ENCODE measurements around the gene NMNAT2.

The NMNAT2 gene

DNA sequence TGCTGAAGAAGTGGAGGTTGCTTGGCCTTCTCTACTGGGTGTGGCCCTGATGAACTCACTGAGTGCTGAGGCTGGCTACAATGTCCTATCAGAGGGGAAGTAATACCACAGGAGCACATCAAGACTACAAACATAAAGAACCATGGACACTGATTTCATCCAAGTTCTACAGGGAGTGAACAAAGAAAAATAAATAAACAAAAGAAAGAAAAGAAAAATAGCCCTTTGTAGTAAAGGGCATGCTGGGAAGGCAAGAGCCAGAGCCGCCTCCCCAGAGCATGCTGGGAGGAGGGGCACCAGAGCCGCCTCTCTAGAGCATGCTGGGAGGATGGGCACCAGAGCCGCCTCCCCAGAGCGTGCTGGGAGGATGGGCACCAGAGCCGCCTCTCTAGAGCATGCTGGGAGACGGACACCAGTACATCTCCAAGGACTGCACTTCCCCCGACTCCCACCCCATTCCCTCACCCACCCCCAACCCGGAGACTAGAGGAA is 166.2 kb downstream of the NMNAT2 start:
- WGBS: 95% methylated on average over 6 of the region's 8 CpGs
- Histone ChIP-seq H3K9ac (ENCODE audit: low read depth, low read length) (no peak overlapping the region), H3K36me3 (ENCODE audit: insufficient read depth, low read length) (no peaks in the 10 kb centered on the region), H3K27me3 (ENCODE audit: insufficient read depth, low read length) (no peaks in the 10 kb centered on the region), H3K4me1 (ENCODE audit: insufficient read depth, low read length) (peaks cover 5% of the 10 kb centered on the region; the same call in 1 of the 2 replicates), H3K9me3 (ENCODE audit: insufficient read depth, low read depth, low read length) (peaks cover 9% of the 10 kb centered on the region), H3K4me3 (ENCODE audit: low read length) (no peak overlapping the region), H3K27ac (ENCODE audit: low read depth, low read length) (no peak overlapping the region)

DNA sequence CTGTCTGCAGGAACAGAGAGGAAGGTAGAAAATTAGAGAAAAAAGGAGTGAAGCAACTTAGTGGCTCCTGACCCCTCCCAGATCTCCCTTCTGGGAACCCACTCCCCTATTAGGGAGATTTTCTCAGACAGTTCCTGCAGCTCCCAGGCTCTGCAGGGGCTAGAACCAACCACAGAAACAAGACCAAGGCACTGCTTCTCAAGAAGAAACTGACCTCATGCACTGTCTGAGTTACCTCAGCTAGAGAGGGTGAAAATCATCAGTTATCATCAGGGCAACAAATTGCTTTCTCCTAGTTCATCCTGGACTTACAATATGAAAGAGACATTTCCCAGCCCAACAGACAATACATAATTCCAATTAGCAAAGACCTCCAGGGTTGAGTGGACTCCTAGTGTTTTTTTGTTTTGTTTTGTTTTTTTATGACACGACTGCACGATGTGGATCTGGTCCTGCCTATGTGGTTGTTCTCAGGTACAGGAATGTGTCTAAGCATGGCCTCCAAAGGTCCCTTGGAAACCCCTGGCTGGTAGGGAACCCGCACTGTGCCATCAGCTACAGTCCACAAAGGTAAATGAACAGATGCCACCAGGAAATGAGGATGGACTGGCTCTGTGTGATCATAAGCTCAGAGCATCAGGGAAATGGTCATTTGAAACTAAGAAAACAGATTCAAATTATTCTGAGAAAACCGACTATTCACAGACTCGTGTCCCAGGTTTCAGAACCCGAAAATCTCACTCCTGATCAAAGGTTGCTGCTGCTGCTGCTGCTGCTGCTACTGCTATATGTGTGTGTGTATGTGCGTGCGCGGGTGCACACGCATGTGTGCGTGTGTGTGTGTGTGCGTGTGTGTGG is 166.8 kb downstream of the NMNAT2 start:
- peaks cover 5% of the 10 kb centered on the region; the same call in 1 of the 2 replicates for H3K4me1 ChIP-seq (ENCODE audit: insufficient read depth, low read length)
- H3K9me3 ChIP-seq (ENCODE audit: insufficient read depth, low read depth, low read length): peaks cover 9% of the 10 kb centered on the region
- H3K36me3 ChIP-seq (ENCODE audit: insufficient read depth, low read length): no peaks in the 10 kb centered on the region
- WGBS: 95% methylated on average over 12 of the region's 12 CpGs
- H3K27me3 ChIP-seq (ENCODE audit: insufficient read depth, low read length): no peaks in the 10 kb centered on the region
- no peak overlapping the region for H3K4me3 ChIP-seq (ENCODE audit: low read length)
- H3K27ac ChIP-seq (ENCODE audit: low read depth, low read length): no peak overlapping the region
- H3K9ac ChIP-seq (ENCODE audit: low read depth, low read length): no peak overlapping the region

DNA sequence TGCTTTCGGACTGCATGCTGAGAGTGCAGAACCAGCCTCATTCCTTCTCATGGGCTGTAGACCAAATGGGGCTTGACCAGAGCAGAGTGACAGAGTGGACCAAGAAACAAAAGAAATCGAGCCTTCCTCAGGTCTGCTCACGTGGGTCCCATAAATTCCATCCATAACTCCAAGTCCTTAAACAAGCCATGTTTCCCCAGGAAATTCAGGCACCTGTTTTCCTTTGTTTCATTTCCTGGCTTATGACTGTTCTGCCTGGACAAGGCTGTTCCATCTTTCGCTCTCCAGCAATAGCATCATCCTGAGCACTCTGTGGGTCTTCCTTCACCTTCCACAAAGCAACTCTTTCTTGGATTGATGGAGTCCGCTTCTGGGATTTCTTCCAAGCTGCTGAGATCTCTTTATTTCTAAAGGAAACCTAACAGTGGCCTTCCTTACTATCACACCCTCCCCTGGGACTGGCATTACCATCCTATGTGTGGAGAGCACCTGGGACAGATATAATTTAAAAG is 168.2 kb downstream of the NMNAT2 start:
- H3K4me1 ChIP-seq (ENCODE audit: insufficient read depth, low read length): peaks cover 5% of the 10 kb centered on the region; the same call in 1 of the 2 replicates
- no peaks in the 10 kb centered on the region for H3K27me3 ChIP-seq (ENCODE audit: insufficient read depth, low read length)
- no peaks in the 10 kb centered on the region for H3K36me3 ChIP-seq (ENCODE audit: insufficient read depth, low read length)
- no peak overlapping the region for H3K27ac ChIP-seq (ENCODE audit: low read depth, low read length)
- peaks cover 3% of the 10 kb centered on the region for H3K9me3 ChIP-seq (ENCODE audit: insufficient read depth, low read depth, low read length)
- WGBS: 90% methylated on average over 5 of the region's 5 CpGs
- no peak overlapping the region for H3K9ac ChIP-seq (ENCODE audit: low read depth, low read length)
- no peak overlapping the region for H3K4me3 ChIP-seq (ENCODE audit: low read length)

DNA sequence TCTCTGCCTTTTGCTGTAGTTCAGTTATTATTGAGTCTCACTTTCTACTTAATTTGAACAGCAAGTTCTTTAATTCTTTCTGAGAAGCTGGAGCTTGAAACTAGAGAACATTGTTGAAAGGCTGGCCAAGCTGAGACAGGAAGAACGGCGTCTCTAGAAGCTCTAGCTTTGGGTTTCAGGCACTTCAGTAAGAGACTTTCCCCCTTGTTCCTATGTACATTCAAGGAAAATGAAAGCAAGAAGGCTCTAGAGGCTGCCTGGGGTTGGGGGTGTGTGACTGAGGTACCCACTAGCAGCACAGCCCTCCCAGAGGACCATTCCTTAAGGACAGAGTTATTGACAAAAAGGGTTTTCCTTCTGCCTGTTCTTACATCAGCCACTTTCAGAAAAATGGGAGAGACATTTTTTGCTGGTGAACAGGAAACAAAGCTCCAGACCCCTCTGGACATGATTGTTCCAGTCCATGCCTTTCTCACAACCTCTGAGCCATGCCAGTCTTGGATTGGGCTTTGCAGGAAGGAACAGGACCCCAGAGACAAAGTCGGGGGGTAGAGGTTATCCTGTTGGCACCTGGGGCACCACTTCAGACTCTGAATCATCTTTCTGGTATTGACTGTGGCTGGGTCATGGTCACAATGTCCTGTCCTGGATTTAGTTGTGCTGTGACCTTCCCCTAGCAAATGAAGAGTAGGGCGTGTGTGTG is 169.0 kb downstream of the NMNAT2 start:
- Histone ChIP-seq H3K27me3 (ENCODE audit: insufficient read depth, low read length) (no peaks in the 10 kb centered on the region), H3K9me3 (ENCODE audit: insufficient read depth, low read depth, low read length) (no peaks in the 10 kb centered on the region), H3K27ac (ENCODE audit: low read depth, low read length) (no peak overlapping the region), H3K9ac (ENCODE audit: low read depth, low read length) (no peak overlapping the region), H3K4me1 (ENCODE audit: insufficient read depth, low read length) (peaks cover 5% of the 10 kb centered on the region; the same call in 1 of the 2 replicates), H3K4me3 (ENCODE audit: low read length) (no peak overlapping the region), H3K36me3 (ENCODE audit: insufficient read depth, low read length) (no peaks in the 10 kb centered on the region)
- WGBS: 97% methylated on average over 4 of the region's 4 CpGs

DNA sequence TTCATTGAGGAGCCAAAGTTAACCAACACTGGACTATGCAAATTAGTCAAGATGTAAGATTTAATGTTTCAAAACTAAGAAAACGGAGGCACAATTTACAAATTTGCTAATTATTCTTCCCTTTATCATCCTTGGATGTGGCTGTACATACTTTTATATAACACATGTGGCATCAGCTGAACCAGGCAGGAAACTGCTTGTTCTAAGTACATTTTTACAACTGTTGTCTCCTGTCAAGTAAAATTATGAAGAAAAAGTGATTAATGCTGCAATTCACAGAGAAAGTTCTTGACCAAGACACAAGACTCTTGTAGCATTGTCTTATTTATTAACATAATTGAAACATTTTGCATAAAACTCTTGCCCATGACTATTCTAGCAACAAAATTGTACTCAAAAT is 170.2 kb downstream of the NMNAT2 start:
- no peaks in the 10 kb centered on the region for H3K27me3 ChIP-seq (ENCODE audit: insufficient read depth, low read length)
- H3K4me1 ChIP-seq (ENCODE audit: insufficient read depth, low read length): peaks cover 5% of the 10 kb centered on the region; the same call in 1 of the 2 replicates
- no peaks in the 10 kb centered on the region for H3K9me3 ChIP-seq (ENCODE audit: insufficient read depth, low read depth, low read length)
- H3K4me3 ChIP-seq (ENCODE audit: low read length): no peak overlapping the region
- no peak overlapping the region for H3K9ac ChIP-seq (ENCODE audit: low read depth, low read length)
- no peak overlapping the region for H3K27ac ChIP-seq (ENCODE audit: low read depth, low read length)
- no peaks in the 10 kb centered on the region for H3K36me3 ChIP-seq (ENCODE audit: insufficient read depth, low read length)
- WGBS: 100% methylated on average over 1 of the region's 1 CpG

DNA sequence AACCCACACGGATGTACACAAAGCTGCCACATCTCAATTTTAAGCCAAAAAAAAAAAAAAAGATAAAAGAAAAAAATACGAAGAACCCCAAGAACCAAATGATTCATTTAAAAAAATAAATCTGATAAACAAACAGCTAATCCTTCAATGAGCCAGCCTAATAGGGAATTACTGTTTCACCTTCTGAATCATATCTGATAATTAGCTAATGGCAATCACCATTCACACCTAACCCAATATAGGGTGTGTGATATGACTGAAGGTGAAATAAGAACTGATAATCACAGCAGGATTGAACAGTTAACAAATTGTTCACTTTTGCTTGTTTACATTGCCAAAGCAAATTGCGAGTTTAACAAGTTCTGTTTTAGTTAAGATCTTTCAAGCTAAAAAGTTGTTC is 170.7 kb downstream of the NMNAT2 start:
- peaks cover 5% of the 10 kb centered on the region; the same call in 1 of the 2 replicates for H3K4me1 ChIP-seq (ENCODE audit: insufficient read depth, low read length)
- no peaks in the 10 kb centered on the region for H3K36me3 ChIP-seq (ENCODE audit: insufficient read depth, low read length)
- H3K9ac ChIP-seq (ENCODE audit: low read depth, low read length): no peak overlapping the region
- no peaks in the 10 kb centered on the region for H3K27me3 ChIP-seq (ENCODE audit: insufficient read depth, low read length)
- no peaks in the 10 kb centered on the region for H3K9me3 ChIP-seq (ENCODE audit: insufficient read depth, low read depth, low read length)
- H3K27ac ChIP-seq (ENCODE audit: low read depth, low read length): no peak overlapping the region
- 82% methylated on average over 2 of the region's 3 CpGs for WGBS
- H3K4me3 ChIP-seq (ENCODE audit: low read length): no peak overlapping the region

DNA sequence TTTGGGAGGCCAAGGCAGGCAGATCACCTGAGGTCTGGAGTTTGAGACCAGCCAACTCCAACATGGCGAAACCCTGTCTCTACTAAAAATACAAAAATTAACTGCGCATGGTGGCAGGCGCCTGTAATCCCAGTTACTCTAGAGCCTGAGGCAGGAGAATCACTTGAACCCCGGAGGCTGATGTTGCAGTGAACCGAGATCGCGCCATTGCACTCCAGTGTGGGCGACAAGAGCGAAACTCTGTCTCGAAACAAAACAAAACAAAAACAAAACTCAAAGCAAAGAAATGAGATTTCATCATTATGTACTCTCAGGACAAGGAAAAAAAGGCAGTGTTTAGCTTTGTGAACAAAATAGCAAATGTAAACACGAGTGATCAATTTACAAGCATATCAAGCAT is 171.1 kb downstream of the NMNAT2 start:
- Histone ChIP-seq H3K4me3 (ENCODE audit: low read length) (no peak overlapping the region), H3K9ac (ENCODE audit: low read depth, low read length) (no peak overlapping the region), H3K27ac (ENCODE audit: low read depth, low read length) (no peak overlapping the region), H3K9me3 (ENCODE audit: insufficient read depth, low read depth, low read length) (no peaks in the 10 kb centered on the region), H3K27me3 (ENCODE audit: insufficient read depth, low read length) (no peaks in the 10 kb centered on the region), H3K36me3 (ENCODE audit: insufficient read depth, low read length) (no peaks in the 10 kb centered on the region), H3K4me1 (ENCODE audit: insufficient read depth, low read length) (peaks cover 5% of the 10 kb centered on the region; the same call in 1 of the 2 replicates)
- 94% methylated on average over 11 of the region's 11 CpGs for WGBS

DNA sequence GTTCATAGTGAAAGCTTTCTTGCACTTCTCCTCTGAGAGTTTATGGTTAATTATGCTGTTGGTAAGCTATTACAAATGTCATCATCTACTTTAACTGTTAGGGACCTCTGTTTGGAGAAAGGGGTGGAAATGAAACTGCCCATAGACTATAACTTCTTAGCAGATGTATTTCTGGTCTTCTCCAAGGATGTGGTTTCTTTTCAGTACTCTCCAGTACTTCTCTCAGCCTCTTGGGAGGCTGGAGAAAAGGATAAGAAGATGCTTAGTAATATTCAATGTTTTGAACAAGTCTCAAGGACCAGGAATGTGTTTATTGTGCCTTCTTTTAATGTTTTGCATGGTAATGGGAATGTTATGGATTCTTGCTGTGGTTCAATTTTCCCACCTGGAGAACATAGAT is 171.7 kb downstream of the NMNAT2 start:
- Histone ChIP-seq H3K9me3 (ENCODE audit: insufficient read depth, low read depth, low read length) (no peaks in the 10 kb centered on the region), H3K4me1 (ENCODE audit: insufficient read depth, low read length) (peaks cover 5% of the 10 kb centered on the region; the same call in 1 of the 2 replicates), H3K27me3 (ENCODE audit: insufficient read depth, low read length) (no peaks in the 10 kb centered on the region), H3K27ac (ENCODE audit: low read depth, low read length) (no peak overlapping the region), H3K36me3 (ENCODE audit: insufficient read depth, low read length) (no peaks in the 10 kb centered on the region), H3K9ac (ENCODE audit: low read depth, low read length) (no peak overlapping the region), H3K4me3 (ENCODE audit: low read length) (no peak overlapping the region)

DNA sequence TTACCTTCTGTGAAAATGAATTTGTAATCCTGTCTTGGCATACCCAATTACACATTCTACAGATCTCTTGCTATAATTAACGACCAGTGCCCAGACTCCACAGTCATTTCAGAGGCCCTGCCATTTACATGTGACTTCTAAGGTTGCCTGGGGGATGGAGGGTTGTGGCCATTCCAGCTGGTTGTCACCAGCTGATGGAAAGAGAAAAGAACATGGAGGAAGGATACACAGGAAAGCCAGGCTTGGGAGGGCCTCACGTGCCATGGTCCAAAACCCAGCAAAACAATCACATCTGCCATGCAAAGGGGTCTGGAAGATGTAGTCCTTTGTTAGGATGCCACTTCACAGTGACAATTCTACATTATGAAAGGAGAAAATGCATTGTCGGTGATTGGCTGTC is 172.8 kb downstream of the NMNAT2 start:
- Histone ChIP-seq H3K27ac (ENCODE audit: low read depth, low read length) (no peak overlapping the region), H3K9ac (ENCODE audit: low read depth, low read length) (no peak overlapping the region), H3K27me3 (ENCODE audit: insufficient read depth, low read length) (no peaks in the 10 kb centered on the region), H3K4me1 (ENCODE audit: insufficient read depth, low read length) (peaks cover 5% of the 10 kb centered on the region; the same call in 1 of the 2 replicates), H3K36me3 (ENCODE audit: insufficient read depth, low read length) (0 out of 2 replicates have a peak, but pooled peaks cover 4% of the 10 kb centered on the region), H3K9me3 (ENCODE audit: insufficient read depth, low read depth, low read length) (no peaks in the 10 kb centered on the region), H3K4me3 (ENCODE audit: low read length) (no peak overlapping the region)
- 94% methylated on average over 2 of the region's 3 CpGs for WGBS

DNA sequence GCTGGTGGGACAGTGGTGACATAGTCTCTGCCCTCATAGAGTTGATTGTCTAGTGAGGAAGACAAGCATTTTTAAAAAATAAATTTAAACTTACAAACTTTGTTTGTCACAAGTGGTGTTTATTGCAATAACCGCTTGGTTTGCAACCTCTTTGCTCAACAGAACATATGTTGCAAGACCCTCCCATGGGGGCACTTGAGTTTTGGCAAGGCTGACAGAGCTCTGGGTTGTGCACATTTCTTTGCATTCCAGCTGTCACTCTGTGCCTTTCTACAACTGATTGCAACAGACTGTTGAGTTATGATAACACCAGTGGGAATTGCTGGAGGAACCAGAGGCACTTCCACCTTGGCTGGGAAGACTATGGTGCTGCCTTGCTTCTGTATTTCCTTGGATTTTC is 173.7 kb downstream of the NMNAT2 start:
- no peak overlapping the region for H3K4me3 ChIP-seq (ENCODE audit: low read length)
- 0 out of 2 replicates have a peak, but pooled peaks cover 9% of the 10 kb centered on the region for H3K36me3 ChIP-seq (ENCODE audit: insufficient read depth, low read length)
- H3K4me1 ChIP-seq (ENCODE audit: insufficient read depth, low read length): peaks cover 5% of the 10 kb centered on the region; the same call in 1 of the 2 replicates
- H3K27me3 ChIP-seq (ENCODE audit: insufficient read depth, low read length): no peaks in the 10 kb centered on the region
- no peak overlapping the region for H3K9ac ChIP-seq (ENCODE audit: low read depth, low read length)
- H3K27ac ChIP-seq (ENCODE audit: low read depth, low read length): no peak overlapping the region
- WGBS: 87% methylated on average over 1 of the region's 1 CpG
- no peaks in the 10 kb centered on the region for H3K9me3 ChIP-seq (ENCODE audit: insufficient read depth, low read depth, low read length)
